Measurements from ENCODE around the gene RUNDC1.

The RUNDC1 gene

DNA sequence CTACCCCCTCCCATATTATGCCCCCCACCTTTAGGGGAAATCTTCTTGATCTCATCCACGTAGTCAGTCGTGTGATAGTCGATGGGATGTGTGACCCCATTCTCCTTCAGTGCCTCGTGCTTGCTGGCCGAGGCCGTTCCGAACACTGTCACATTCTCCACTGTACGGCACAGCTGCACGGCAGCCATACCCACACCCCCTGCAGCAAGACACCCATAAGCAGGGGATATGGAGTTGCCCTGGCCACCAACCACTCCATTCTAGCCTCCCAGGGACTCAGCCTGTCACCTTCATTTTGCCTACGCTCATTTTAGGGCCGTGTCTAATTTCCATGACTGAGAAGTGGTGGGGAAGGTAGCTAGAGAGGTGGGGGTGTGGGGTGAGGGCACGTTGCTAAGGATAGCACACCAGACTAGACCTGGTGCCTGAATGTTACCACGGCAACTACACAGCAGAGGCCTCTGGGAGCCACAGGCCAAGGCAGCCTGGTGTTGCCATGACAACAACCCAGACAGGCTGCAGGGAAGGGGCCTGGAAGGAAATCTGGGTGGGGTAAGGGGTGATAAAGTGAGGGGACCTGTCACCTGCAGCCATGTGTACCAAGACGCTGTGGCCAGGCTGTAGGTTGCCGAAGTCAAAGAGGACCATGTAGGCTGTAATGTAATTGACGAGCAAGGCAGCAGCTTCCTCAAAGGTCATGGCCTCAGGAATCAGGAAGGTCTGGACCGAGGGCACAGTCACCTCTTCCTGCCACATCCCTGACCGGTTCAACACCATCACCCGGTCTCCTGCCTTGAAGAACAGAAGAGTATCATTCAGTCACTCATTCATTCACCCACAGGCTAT lies 37.9 kb downstream of the RUNDC1 start:
- Histone ChIP-seq H3K4me3 (ENCODE audit: insufficient read depth, low read length, poor library complexity, severe bottlenecking) (no peak overlapping the region), H2AFZ (ENCODE audit: low read depth, low read length, severe bottlenecking) (no peak overlapping the region), H3K79me2 (ENCODE audit: insufficient read depth, low read length) (no peaks in the 10 kb centered on the region), H3F3A (ENCODE audit: insufficient read depth) (peaks cover 4% of the 10 kb centered on the region; the same call in 1 of the 2 replicates), H3K27me3 (ENCODE audit: low read length) (no peaks in the 10 kb centered on the region), H3K9me2 (replicated peaks; ENCODE audit: insufficient read depth, low read length) (no peaks in the 10 kb centered on the region), H3K27ac (ENCODE audit: low read depth, low read length) (no peak overlapping the region), H4K20me1 (ENCODE audit: low read depth, low read length) (no peaks in the 10 kb centered on the region), H3K36me3 (ENCODE audit: low read length) (no peaks in the 10 kb centered on the region), H3K4me2 (ENCODE audit: low read depth, low read length, poor library complexity, severe bottlenecking) (no peak overlapping the region), H3K9me3 (ENCODE audit: insufficient read depth, low read length) (no peaks in the 10 kb centered on the region), H3K9ac (ENCODE audit: low read length) (no peak overlapping the region)
- TF ChIP-seq EZH2phosphoT487 (conservative IDR thresholded peaks at IDR 0.05; ENCODE audit: low read length) (no peak), CTCF (IDR thresholded peaks at IDR 0.05; ENCODE audit: insufficient read depth, low read length, poor library complexity, severe bottlenecking) (no peak)

GRCh38 chr17:43018932-43019331 lies 38.6 kb downstream of the RUNDC1 start:
- no peak overlapping the region for H2AFZ ChIP-seq (ENCODE audit: low read depth, low read length, severe bottlenecking)
- no peaks in the 10 kb centered on the region for H4K20me1 ChIP-seq (ENCODE audit: low read depth, low read length)
- no peak overlapping the region for H3K27ac ChIP-seq (ENCODE audit: low read depth, low read length)
- TF ChIP-seq CTCF (IDR thresholded peaks at IDR 0.05; ENCODE audit: insufficient read depth, low read length, poor library complexity, severe bottlenecking) (no peak), EZH2phosphoT487 (conservative IDR thresholded peaks at IDR 0.05; ENCODE audit: low read length) (no peak)
- no peak overlapping the region for H3K9ac ChIP-seq (ENCODE audit: low read length)
- no peaks in the 10 kb centered on the region for H3K36me3 ChIP-seq (ENCODE audit: low read length)
- no peaks in the 10 kb centered on the region for H3K27me3 ChIP-seq (ENCODE audit: low read length)
- H3F3A ChIP-seq (ENCODE audit: insufficient read depth), result peaks cover 4% of the 10 kb centered on the region; the same call in 1 of the 2 replicates
- H3K9me3 ChIP-seq (ENCODE audit: insufficient read depth, low read length), result no peaks in the 10 kb centered on the region
- H3K79me2 ChIP-seq (ENCODE audit: insufficient read depth, low read length), result no peaks in the 10 kb centered on the region
- H3K9me2 ChIP-seq (replicated peaks; ENCODE audit: insufficient read depth, low read length), result no peaks in the 10 kb centered on the region
- no peak overlapping the region for H3K4me2 ChIP-seq (ENCODE audit: low read depth, low read length, poor library complexity, severe bottlenecking)
- no peak overlapping the region for H3K4me3 ChIP-seq (ENCODE audit: insufficient read depth, low read length, poor library complexity, severe bottlenecking)

DNA sequence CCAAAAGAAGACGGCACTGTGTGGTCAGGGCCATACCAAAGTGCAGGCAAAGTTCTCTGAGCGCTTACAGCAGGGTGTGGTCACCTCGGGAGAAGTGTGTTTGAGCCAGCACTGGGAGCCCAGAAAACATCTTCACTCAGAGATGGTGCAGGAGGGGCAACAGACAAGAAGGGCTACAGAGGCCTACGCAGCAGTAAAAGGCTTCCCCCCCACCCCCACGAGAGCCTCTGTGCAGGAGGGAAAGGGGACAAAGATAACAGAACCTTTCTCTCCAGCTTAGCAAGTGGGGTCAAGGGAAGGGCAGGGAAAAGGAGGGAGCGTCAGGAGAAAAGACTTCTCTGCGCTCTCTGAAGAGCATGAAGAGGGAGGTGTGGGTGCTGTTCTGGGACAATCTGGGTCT lies 39.1 kb downstream of the RUNDC1 start:
- Histone ChIP-seq H3K79me2 (ENCODE audit: insufficient read depth, low read length) (no peaks in the 10 kb centered on the region), H3K4me3 (ENCODE audit: insufficient read depth, low read length, poor library complexity, severe bottlenecking) (no peak overlapping the region), H3K9ac (ENCODE audit: low read length) (no peak overlapping the region), H2AFZ (ENCODE audit: low read depth, low read length, severe bottlenecking) (no peak overlapping the region), H3K27ac (ENCODE audit: low read depth, low read length) (no peak overlapping the region), H3K9me2 (replicated peaks; ENCODE audit: insufficient read depth, low read length) (no peaks in the 10 kb centered on the region), H3K9me3 (ENCODE audit: insufficient read depth, low read length) (no peaks in the 10 kb centered on the region), H3F3A (ENCODE audit: insufficient read depth) (peaks cover 4% of the 10 kb centered on the region; the same call in 1 of the 2 replicates), H3K27me3 (ENCODE audit: low read length) (no peaks in the 10 kb centered on the region), H4K20me1 (ENCODE audit: low read depth, low read length) (no peaks in the 10 kb centered on the region), H3K36me3 (ENCODE audit: low read length) (no peaks in the 10 kb centered on the region), H3K4me2 (ENCODE audit: low read depth, low read length, poor library complexity, severe bottlenecking) (no peak overlapping the region)
- TF ChIP-seq CTCF (IDR thresholded peaks at IDR 0.05; ENCODE audit: insufficient read depth, low read length, poor library complexity, severe bottlenecking) (no peak), EZH2phosphoT487 (conservative IDR thresholded peaks at IDR 0.05; ENCODE audit: low read length) (no peak)

Data from SU-DHL-6 (cell line).